ENCODE measurements around the gene TAPT1. TPM values are rescaled to one million over a fixed set of nuclear protein-coding genes. Genes with fewer than 3 reads are reported as not detected.

Gene TAPT1
- total RNA-seq, 1 experiment from 2014 or later: 17.3 TPM

- BruUV-seq (replicated peaks): no TSS peak
- in situ Hi-C loops (cut with HindIII; ENCODE audit: low pct_unique_long_range_greater_than_20kb, low sequenced_read_pairs): no loop called here
Measured at GRCh38 chr4:16203083-16203482, 23.2 kb downstream of the TAPT1 start.

DNA sequence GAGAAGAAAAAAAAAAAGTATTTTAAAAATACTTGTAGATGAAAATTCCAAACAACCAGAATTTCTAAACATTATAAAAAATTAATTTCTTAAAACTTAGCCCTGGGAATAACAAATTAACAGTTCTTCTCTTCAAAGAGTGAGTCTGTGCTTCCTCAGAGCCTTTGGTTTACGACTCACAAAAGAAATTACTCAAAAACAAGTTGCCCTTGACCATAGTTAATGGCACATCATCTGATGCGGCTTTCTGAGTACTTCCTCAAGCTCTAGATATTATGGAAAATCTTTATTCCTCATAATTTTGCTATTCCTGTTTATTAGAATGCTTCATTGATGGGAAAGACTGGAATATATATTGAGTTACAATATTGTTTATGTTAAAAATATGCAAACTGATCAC lies 23.7 kb downstream of the TAPT1 start:
- ATAC-seq: no peak
- in situ Hi-C loops (cut with HindIII; ENCODE audit: low pct_unique_long_range_greater_than_20kb, low sequenced_read_pairs): no loop called here
- no peaks in the 10 kb centered on the region for H3K36me3 ChIP-seq (ENCODE audit: control insufficient read depth, insufficient read depth, low read length)
- no peak overlapping the region for H3K4me3 ChIP-seq (ENCODE audit: low read depth in 2 of 2, low read length in 2 of 2)
- DNase-seq (ENCODE audit: low read depth, low spot score): no peak
- TF ChIP-seq REST (IDR thresholded peaks at IDR 0.05; ENCODE audit: insufficient read depth in 1 of 2, low read depth in 2 of 2, low read length in 1 of 2): no peak
- TF ChIP-seq SIN3A (IDR thresholded peaks at IDR 0.05; ENCODE audit: borderline replicate concordance, insufficient read depth, low read depth, low read length): no peak
- TF ChIP-seq POLR2AphosphoS5 (IDR thresholded peaks at IDR 0.05; ENCODE audit: low read depth, low read length): no peak
- TF ChIP-seq CTCF (IDR thresholded peaks at IDR 0.05): no peak
- no peak for TF ChIP-seq TCF7L2 (IDR thresholded peaks at IDR 0.05; ENCODE audit: low read depth, low read length)
- H3K4me1 ChIP-seq (ENCODE audit: control insufficient read depth, insufficient read depth, low read length): no peaks in the 10 kb centered on the region
- no TSS peak for BruUV-seq (replicated peaks)
- intact Hi-C loops (cut with micrococcal nuclease; ENCODE audit: unreplicated experiment): no loop called here
- ChIA-PET CTCF (no interaction called here), POLR2A (no interaction called here)
- H3K27me3 ChIP-seq (ENCODE audit: control insufficient read depth, insufficient read depth, low read length): no peaks in the 10 kb centered on the region
- no peak overlapping the region for H3K27ac ChIP-seq (ENCODE audit: low read length)
- no peaks in the 10 kb centered on the region for H3K9me3 ChIP-seq (ENCODE audit: control insufficient read depth, insufficient read depth, low read depth, low read length)

More at GRCh38 chr4:16203083-16203482, 23.2 kb downstream of the TAPT1 start:
- TF ChIP-seq TCF7L2 (IDR thresholded peaks at IDR 0.05; ENCODE audit: low read depth, low read length) (no peak), SIN3A (IDR thresholded peaks at IDR 0.05; ENCODE audit: borderline replicate concordance, insufficient read depth, low read depth, low read length) (no peak), REST (IDR thresholded peaks at IDR 0.05; ENCODE audit: insufficient read depth in 1 of 2, low read depth in 2 of 2, low read length in 1 of 2) (no peak), CTCF (IDR thresholded peaks at IDR 0.05) (no peak), POLR2AphosphoS5 (IDR thresholded peaks at IDR 0.05; ENCODE audit: low read depth, low read length) (no peak)
- no peaks in the 10 kb centered on the region for H3K9me3 ChIP-seq (ENCODE audit: control insufficient read depth, insufficient read depth, low read depth, low read length)
- ATAC-seq: no peak
- no peaks in the 10 kb centered on the region for H3K4me1 ChIP-seq (ENCODE audit: control insufficient read depth, insufficient read depth, low read length)
- H3K27ac ChIP-seq (ENCODE audit: low read length): no peak overlapping the region
- no peaks in the 10 kb centered on the region for H3K36me3 ChIP-seq (ENCODE audit: control insufficient read depth, insufficient read depth, low read length)
- POLR2A ChIA-PET: no interaction called here
- no peak for DNase-seq (ENCODE audit: low read depth, low spot score)
- intact Hi-C loops (cut with micrococcal nuclease; ENCODE audit: unreplicated experiment): no loop called here
- no peak overlapping the region for H3K4me3 ChIP-seq (ENCODE audit: low read depth in 2 of 2, low read length in 2 of 2)
- CTCF ChIA-PET: no interaction called here
- no peaks in the 10 kb centered on the region for H3K27me3 ChIP-seq (ENCODE audit: control insufficient read depth, insufficient read depth, low read length)
